Esophagus squamous epithelium (tissue), 5 donors: Measurements from ENCODE around the gene CLEC4C. TPM values are rescaled to one million over a fixed set of nuclear protein-coding genes. Genes with fewer than 3 reads are reported as not detected.
"Not testable (repeated sequence)": the region's sequence is repeated elsewhere in the genome, so short reads cannot be mapped to it uniquely, and the experiment has no call there.

ENCODE experiments used
- DNase-seq: peaks from one replicate; lab custom pipeline; 2025; lab: John Stamatoyannopoulos, UW
- H3K27ac ChIP-seq, 4 donors: fragments of 200-600 bp; sonication (generic); one replicate each; pipeline ENCODE4 v1.5.1; 2016 to 2019; ENCODE audit warnings: mild to moderate bottlenecking in 1 of 4
- H3K27me3 ChIP-seq, 4 donors: fragments of 200-600 bp; sonication (generic); 1 replicate in 3 of 4; 2 replicates in 1 of 4; pipeline versions ENCODE4 v1.5.1 to v1.6.0; 2017 to 2021; ENCODE audit warnings: antibody characterized with exemption in 1 of 4
- H3K36me3 ChIP-seq, 3 donors: fragments of 200-600 bp; sonication (generic); one replicate each; pipeline ENCODE4 v1.5.1; 2016 to 2019
- H3K4me1 ChIP-seq, 3 donors: fragments of 200-600 bp; sonication (generic); one replicate each; pipeline ENCODE4 v1.5.1; 2017 to 2019
- H3K4me3 ChIP-seq, 4 donors: fragments of 200-600 bp; sonication (generic); 1 replicate in 3 of 4; 2 replicates in 1 of 4; pipeline ENCODE4 v1.5.1; 2016 to 2019; ENCODE audit warnings: mild to moderate bottlenecking in 2 of 4, moderate library complexity in 1 of 4
- H3K9me3 ChIP-seq, 3 donors: fragments of 200-600 bp; sonication (generic); one replicate each; pipeline ENCODE4 v1.5.1; 2016 to 2019
- CTCF ChIP-seq, 6 experiments: fragments of 450-650 bp in 4 of 6; fragments of 200-600 bp in 2 of 6; sonication (generic) in 2 of 6; IDR thresholded peaks; one replicate each; pipeline ENCODE4 v1.5.1; 2016 to 2019; ENCODE audit warnings: antibody characterized with exemption in 6 of 6, mild to moderate bottlenecking in 4 of 6, moderate library complexity in 4 of 6
- POLR2A ChIP-seq, 4 donors: fragments of 450-650 bp; IDR thresholded peaks; one replicate each; pipeline ENCODE4 v1.6.1; 2017; ENCODE audit warnings: antibody characterized with exemption in 4 of 4, mild to moderate bottlenecking in 4 of 4, moderate library complexity in 3 of 4
- WGBS, 2 donors: methylation state at CpG; one replicate each; pipeline ENCODE4 v1.1.5; 2018; 5-methylcytosine and 5-hydroxymethylcytosine counted together
- intact Hi-C: fragments of 100-400 bp; cut with DNase I; formaldehyde crosslinking; loops from one replicate; pipeline ENCODE4 v1.15.0; 2022
- total RNA-seq, 4 donors: library from RNA; depleted of rRNA; stranded (reverse); fragments of >200 nt; gene quantifications; one replicate each; pipeline ENCODE4 v1.1.0, GENCODE V29; 2016
- donor health status: DM: yes; HTN: yes; CAD: no.

Gene CLEC4C
- total RNA-seq, 4 donors from 2014 or later: not detected

- Histone ChIP-seq H3K36me3 (no peaks in the 10 kb centered on the region), H3K4me3 (no peak overlapping the region), H3K9me3 (no peaks in the 10 kb centered on the region), H3K4me1 (peaks cover 0 to 10% (median 4%) of the 10 kb centered on the region in 3 donors), H3K27ac (no peak overlapping the region), H3K27me3 (peaks cover 0 to 35% (median 1%) of the 10 kb centered on the region in 4 donors)
- TF ChIP-seq CTCF (IDR thresholded peaks at IDR 0.05) (no peak), POLR2A (IDR thresholded peaks at IDR 0.05) (no peak)
- 44 to 71% methylated on average over 2 of the region's 2 CpGs for WGBS, 2 donors
- DNase-seq: no peak
- intact Hi-C loops: no loop called here
Observed at GRCh38 chr12:7784701-7785100, 37.5 kb upstream of the CLEC4C start.

GRCh38 chr12:7783433-7783832, 36.3 kb upstream of the CLEC4C start:
- H3K4me3 ChIP-seq, H3K36me3 ChIP-seq, H3K4me1 ChIP-seq, H3K9me3 ChIP-seq, intact Hi-C loops, H3K27ac ChIP-seq, DNase-seq: not testable (repeated sequence)
- 85 to 87% methylated on average over 8 to 9 of the region's 9 CpGs for WGBS, 2 donors
- H3K27me3 ChIP-seq: peaks cover 0 to 24% (median 1%) of the 10 kb centered on the region in 4 donors

GRCh38 chr12:7782055-7782454, 34.9 kb upstream of the CLEC4C start:
- peaks cover 0 to 10% (median 0%) of the 10 kb centered on the region in 4 donors for H3K27me3 ChIP-seq
- TF ChIP-seq POLR2A (IDR thresholded peaks at IDR 0.05): no peak
- no peak for TF ChIP-seq CTCF (IDR thresholded peaks at IDR 0.05)
- intact Hi-C loops: no loop called here
- H3K27ac ChIP-seq: no peak overlapping the region
- no peaks in the 10 kb centered on the region for H3K9me3 ChIP-seq
- H3K36me3 ChIP-seq: no peaks in the 10 kb centered on the region
- WGBS, 2 donors: 90 to 100% methylated on average over 1 to 6 of the region's 6 CpGs
- no peaks in the 10 kb centered on the region for H3K4me1 ChIP-seq
- DNase-seq: no peak
- no peak overlapping the region for H3K4me3 ChIP-seq

GRCh38 chr12:7781274-7781673, 34.1 kb upstream of the CLEC4C start:
- intact Hi-C loops: no loop called here
- no peak for TF ChIP-seq POLR2A (IDR thresholded peaks at IDR 0.05)
- TF ChIP-seq CTCF (IDR thresholded peaks at IDR 0.05): no peak
- Histone ChIP-seq H3K27ac (no peak overlapping the region), H3K9me3 (no peaks in the 10 kb centered on the region), H3K4me1 (no peaks in the 10 kb centered on the region), H3K27me3 (peaks cover 0 to 4% (median 0%) of the 10 kb centered on the region in 4 donors), H3K4me3 (no peak overlapping the region), H3K36me3 (no peaks in the 10 kb centered on the region)
- DNase-seq: no peak
- 63 to 80% methylated on average over 3 of the region's 3 CpGs for WGBS, 2 donors

GRCh38 chr12:7769999-7770398, 22.8 kb upstream of the CLEC4C start:
- 41 to 66% methylated on average over 3 of the region's 3 CpGs for WGBS, 2 donors
- H3K9me3 ChIP-seq: no peaks in the 10 kb centered on the region
- TF ChIP-seq POLR2A (IDR thresholded peaks at IDR 0.05) (no peak), CTCF (IDR thresholded peaks at IDR 0.05) (no peak)
- no peak overlapping the region for H3K27ac ChIP-seq
- H3K4me3 ChIP-seq: no peak overlapping the region
- H3K36me3 ChIP-seq: no peaks in the 10 kb centered on the region
- no peaks in the 10 kb centered on the region for H3K4me1 ChIP-seq
- no peaks in the 10 kb centered on the region for H3K27me3 ChIP-seq
- intact Hi-C loops: no loop called here
- DNase-seq: no peak

GRCh38 chr12:7758766-7759140, 11.6 kb upstream of the CLEC4C start:
- no peak for DNase-seq
- intact Hi-C loops: no loop called here

More at GRCh38 chr12:7758766-7759140, 11.6 kb upstream of the CLEC4C start:
- no peak overlapping the region for H3K27ac ChIP-seq
- H3K9me3 ChIP-seq: no peaks in the 10 kb centered on the region
- WGBS, 2 donors: 28 to 67% methylated on average over 7 to 8 of the region's 9 CpGs
- no peaks in the 10 kb centered on the region for H3K36me3 ChIP-seq
- H3K4me1 ChIP-seq: no peaks in the 10 kb centered on the region
- H3K4me3 ChIP-seq: no peak overlapping the region
- TF ChIP-seq POLR2A (IDR thresholded peaks at IDR 0.05): no peak
- no peak for TF ChIP-seq CTCF (IDR thresholded peaks at IDR 0.05)
- peaks cover 0 to 15% (median 0%) of the 10 kb centered on the region in 4 donors for H3K27me3 ChIP-seq
